GM12865 (cell line): ENCODE data around the gene ODC1.

Experiments
- DNase-seq: peaks from one replicate; pipeline ENCODE4 v3.0.0; 2010; ENCODE audit warnings: low read depth
- H3K4me3 ChIP-seq: 2 replicates; pipeline ENCODE4 v1.5.1; 2011; ENCODE audit warnings: mild to moderate bottlenecking, low read depth, low read length, control low read depth
- TF ChIP-seq, protein P1 (sequence below): IDR thresholded peaks from 2 replicates; pipeline ENCODE4 v1.5.1; 2011; ENCODE audit warnings: low read length, control low read depth, low read depth, inconsistent platforms; ENCODE audit not compliant: insufficient read depth; ENCODE audit errors: missing control alignments

Gene ODC1

GRCh38 chr2:10433264-10433946, 14.7 kb downstream of the ODC1 start:
- H3K4me3 ChIP-seq = no peak overlapping the region
- TF ChIP-seq, protein P1, sequence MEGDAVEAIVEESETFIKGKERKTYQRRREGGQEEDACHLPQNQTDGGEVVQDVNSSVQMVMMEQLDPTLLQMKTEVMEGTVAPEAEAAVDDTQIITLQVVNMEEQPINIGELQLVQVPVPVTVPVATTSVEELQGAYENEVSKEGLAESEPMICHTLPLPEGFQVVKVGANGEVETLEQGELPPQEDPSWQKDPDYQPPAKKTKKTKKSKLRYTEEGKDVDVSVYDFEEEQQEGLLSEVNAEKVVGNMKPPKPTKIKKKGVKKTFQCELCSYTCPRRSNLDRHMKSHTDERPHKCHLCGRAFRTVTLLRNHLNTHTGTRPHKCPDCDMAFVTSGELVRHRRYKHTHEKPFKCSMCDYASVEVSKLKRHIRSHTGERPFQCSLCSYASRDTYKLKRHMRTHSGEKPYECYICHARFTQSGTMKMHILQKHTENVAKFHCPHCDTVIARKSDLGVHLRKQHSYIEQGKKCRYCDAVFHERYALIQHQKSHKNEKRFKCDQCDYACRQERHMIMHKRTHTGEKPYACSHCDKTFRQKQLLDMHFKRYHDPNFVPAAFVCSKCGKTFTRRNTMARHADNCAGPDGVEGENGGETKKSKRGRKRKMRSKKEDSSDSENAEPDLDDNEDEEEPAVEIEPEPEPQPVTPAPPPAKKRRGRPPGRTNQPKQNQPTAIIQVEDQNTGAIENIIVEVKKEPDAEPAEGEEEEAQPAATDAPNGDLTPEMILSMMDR = no peak
- DNase-seq = no peak

DNA sequence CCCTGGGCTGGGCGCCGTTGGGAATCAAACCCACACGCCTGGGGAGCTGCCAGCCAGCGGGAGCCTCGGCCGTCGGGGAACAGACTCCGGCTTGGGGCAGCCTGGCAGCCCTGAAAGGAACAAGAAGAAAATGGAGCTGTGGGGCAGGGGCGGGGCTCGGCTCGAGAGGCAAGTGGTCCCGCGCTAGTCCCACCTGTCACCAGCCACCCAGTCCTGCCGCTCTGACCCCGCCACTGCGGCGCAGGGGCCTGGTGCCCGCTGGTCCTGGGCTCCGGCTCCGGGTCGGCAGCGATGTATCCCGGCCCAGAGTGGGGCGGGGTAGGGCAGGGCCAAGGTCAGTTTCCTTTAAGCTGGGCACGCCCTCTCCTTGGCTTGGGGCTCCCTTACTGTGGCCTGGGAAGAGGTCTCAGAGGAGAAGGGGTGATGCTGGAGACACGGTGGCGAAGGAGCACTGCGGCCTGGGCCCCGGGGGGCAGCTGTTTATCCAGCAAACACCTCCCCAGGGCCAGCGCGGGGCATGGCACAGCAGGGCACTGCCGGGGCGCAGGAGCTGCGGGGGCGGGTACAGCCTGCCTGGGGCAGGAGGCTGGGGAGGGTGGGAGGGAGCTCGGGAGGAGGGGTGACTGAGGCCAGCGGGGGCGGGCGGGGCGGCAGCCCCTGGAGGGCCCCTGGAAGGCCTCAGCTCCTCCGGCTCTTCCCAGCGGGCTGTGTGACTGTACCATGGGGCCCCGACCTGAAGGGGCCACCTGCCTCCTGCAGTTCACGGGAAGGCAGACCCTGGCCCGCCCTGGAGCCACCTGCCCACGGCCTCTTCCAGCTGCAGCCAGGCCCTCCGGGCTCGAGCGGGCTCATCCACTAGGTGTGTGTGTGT, 15.6 kb downstream of the ODC1 start:
- TF ChIP-seq, protein P1 = no peak
- H3K4me3 ChIP-seq = peak overlapping the region; percentile 61
- DNase-seq = peak; percentile 38

DNA sequence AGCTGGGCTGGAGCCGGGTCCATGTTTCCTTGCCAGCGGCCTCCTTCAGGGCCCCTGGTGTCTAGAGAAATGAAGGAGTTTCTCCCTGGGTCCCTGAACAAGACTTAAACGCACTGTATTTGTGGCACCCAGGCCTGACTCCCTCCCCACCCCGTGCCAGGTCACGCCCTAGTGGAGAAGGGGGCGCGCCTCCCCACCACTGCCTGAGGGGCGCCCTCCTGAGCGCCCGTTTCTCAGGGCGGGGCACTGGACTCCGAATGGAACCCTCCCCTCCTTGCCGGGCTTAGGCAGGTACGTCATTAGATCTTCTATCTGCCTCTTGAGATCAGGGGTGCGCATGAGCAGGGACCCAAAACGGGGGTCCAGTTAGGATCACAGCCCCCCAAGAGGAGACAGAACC, 16.3 kb downstream of the ODC1 start:
- no peak for DNase-seq
- H3K4me3 ChIP-seq = peak overlapping the region; percentile 61
- TF ChIP-seq, protein P1 = no peak

DNA sequence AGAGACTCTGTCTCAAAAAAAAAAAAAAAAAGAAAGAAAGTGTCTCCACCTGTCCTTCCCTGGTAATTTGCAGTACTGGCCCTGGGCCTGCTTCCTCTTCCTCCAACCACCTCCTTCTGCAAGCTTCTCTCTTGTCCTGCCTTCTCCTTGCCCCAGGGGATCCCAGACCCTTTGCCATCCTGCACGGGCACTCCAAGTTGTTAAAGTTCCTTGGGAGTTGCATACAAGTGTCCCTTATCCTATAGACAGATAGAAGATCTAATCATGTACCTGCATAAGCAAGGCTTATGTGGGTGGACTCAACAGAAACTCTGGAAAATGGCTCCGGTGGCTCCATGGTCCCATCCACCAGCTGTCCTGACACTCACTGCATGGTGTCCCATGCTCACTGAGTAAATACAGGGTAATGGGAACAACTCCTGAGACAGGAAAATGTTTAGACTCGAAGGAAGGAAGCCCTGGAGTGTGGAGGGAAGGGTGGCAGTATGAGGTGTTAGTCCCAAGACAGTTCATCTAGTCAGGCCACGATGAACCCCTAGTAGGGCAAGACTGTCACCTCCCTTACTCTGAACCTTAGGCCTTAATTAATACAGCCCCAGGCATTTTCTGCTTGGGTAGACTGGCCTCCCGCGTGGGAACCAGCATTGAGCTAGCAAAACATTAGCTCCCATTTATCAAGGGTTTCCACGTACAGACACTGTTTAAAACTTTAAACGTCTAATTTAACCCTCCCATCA, 17.1 kb downstream of the ODC1 start:
- TF ChIP-seq, protein P1 = no peak
- no peak for DNase-seq
- no peak overlapping the region for H3K4me3 ChIP-seq

DNA sequence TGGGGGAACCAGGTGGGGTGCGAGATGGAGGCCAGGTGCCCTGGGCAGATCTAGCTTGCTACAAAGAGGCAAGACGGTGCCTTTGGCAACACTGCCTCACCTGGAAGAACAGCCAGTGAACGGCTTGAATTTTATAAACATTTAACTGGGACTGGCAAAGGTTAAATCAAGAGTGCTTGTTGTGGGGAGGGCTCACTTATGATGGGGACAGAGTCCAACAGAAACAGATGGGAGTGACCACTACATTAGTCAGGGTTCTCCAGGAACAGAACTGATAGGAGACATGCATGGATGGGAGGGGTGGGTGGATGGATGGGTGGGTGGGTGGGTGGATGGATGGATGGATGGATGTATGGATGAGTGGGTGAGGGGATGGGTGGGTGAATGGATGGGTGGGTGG, 19.2 kb downstream of the ODC1 start:
- no peak overlapping the region for H3K4me3 ChIP-seq
- TF ChIP-seq, protein P1 = no peak
- DNase-seq = no peak

DNA sequence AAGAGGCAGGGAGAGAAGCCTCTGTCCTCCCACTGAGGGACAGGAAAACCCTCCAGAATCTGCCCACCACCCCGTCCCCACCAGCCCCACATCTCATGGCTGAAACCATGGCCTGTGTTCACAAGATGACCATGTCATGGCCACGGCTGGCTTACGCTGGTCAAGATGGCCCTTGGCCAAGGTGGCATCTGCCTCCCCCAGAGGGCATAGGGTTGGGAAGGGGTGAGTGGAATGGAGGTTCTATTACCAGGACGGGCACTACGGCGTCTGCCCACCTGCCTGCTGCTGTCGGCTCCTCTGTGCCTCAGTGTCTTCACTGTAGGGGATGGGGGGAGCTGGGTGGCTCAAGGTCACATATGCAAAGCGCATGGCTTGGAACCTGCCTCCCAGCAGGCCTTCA, 19.8 kb downstream of the ODC1 start:
- no peak for DNase-seq
- TF ChIP-seq, protein P1 = no peak
- H3K4me3 ChIP-seq = no peak overlapping the region
